Measurements from ENCODE around the gene TTC9C.

Gene TTC9C

DNA sequence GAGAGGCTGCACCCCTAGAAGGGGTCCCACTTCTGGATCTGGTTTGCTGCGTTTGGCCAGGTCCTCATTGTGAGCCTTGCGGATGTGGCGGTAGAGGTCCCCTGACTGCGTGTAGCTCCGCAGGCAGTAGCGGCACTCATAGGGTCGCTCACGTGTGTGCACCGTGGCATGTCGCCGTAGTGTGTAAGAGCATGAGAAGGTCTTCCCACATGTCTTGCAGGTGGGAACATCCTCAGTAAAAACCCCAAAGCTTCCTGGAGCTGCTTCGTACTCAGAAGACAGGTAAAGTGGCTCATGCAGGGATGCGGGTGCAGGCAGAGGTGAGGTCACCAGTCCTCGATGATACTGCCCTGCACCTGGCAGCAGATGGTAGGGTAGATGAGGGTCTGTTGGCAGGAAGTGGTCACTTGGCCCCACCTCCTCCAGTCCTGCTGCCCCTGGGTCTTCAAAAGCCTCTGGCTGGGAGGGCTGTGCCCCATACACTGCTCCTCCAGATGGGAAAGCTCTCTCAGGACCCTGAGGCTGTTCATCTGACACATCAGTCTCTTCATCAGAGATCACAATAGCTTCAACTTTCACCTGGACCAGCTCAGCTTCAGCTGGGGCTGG lies 24.0 kb downstream of the TTC9C start:
- no peak for DNase-seq (ENCODE audit: extremely low read depth, insufficient read length)
- no peaks in the 10 kb centered on the region for H3K27me3 ChIP-seq (replicated peaks; ENCODE audit: control insufficient read depth, insufficient read depth, low read length)
- TF ChIP-seq CTCF (IDR thresholded peaks at IDR 0.05; ENCODE audit: insufficient read depth, low read length, poor library complexity, severe bottlenecking): no peak
- no peak overlapping the region for H3K4me3 ChIP-seq (replicated peaks; ENCODE audit: low read depth, low read length)
- peaks cover 5% of the 10 kb centered on the region; the same call in 1 of the 2 replicates for H3K36me3 ChIP-seq (ENCODE audit: control insufficient read depth, insufficient read depth, low read length)

DNA sequence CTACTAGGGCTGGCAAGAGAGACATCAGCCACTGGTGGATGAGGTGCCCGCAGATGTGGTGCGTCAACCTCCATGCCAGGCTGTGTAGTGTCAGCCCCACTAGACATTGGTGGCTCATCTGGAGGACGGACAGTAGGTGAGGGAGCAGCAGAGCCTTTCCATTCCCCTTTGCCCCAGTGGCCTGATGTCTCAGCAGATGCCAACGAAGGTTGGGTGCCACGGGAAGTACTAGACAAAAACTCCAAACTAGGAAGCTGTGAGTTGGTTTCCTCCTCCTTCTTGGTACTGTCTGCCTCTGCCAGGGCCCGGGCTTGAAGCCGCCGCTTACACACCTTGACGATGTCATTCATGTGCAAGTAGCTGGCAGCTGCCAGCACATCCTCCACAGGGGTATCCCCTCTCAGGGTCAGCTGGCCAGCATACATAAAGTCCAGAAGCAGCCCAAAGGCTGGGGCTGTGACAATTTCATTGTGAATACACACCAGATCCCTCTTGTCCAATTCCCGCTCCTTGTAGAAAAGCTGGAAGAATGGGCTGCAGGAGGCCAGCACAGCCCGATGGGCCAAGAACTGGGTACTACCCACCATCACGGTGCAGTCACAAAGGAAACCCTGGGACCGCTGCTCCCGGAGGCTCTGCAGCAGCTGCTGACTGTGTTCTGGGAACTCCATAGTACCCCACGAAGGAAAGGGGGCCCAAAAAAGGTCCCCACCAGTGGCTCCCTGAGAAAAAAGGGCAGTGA lies 24.9 kb downstream of the TTC9C start:
- TF ChIP-seq CTCF (IDR thresholded peaks at IDR 0.05; ENCODE audit: insufficient read depth, low read length, poor library complexity, severe bottlenecking): no peak
- no peak for DNase-seq (ENCODE audit: extremely low read depth, insufficient read length)
- H3K36me3 ChIP-seq (ENCODE audit: control insufficient read depth, insufficient read depth, low read length): peaks cover 5% of the 10 kb centered on the region; the same call in 1 of the 2 replicates
- no peaks in the 10 kb centered on the region for H3K27me3 ChIP-seq (replicated peaks; ENCODE audit: control insufficient read depth, insufficient read depth, low read length)
- peak overlapping the region; percentile 64 for H3K4me3 ChIP-seq (replicated peaks; ENCODE audit: low read depth, low read length)

DNA sequence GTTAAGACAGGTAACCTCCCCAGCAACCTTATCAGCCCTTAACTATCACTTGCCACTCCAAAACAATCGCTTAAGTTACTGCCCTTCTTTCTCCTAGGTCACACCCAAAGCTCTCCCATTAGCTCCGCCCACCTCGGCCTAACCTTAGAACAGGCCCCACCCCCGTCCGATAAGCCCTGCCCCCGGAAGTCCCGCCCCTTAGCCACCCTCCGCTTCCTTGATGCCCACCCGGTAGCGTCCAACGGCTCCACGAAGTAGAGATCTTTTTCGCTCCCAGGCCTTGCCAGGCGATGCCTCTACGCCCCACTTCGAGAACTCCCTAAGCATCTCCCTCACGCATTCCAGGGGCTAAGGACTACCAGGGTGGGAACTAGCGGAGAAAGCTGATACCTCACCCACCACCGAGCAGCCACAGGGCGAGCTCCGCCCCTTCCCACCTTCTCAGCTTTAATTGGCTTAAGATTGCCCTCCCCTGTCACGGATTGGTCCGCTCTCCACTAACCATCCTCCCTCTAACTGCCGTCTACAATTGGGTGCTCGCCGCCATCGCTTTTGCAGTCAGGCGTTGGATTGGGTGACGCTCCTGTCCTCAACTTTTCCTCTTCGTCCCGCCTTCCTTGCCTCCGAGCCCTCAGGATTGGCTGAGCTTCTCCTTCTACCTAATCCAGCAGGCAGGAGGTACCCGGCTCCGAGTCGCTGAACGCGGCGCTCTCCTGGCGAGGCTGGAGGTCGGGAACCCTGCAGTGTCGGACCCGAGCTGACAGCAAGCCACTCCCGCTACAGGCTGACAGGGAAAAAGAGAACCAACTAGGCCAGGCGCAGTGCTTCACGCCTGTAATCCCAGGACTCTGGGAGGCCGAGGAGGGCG lies 25.7 kb downstream of the TTC9C start, which contains the start of gene ZBTB3:
Gene ZBTB3, minus strand, starts transcription at position 425 of the 868 bp plus-strand sequence. CDS start 496 bp downstream, outside the sequence.
- peaks cover 5% of the 10 kb centered on the region; the same call in 1 of the 2 replicates for H3K36me3 ChIP-seq (ENCODE audit: control insufficient read depth, insufficient read depth, low read length)
- H3K4me3 ChIP-seq (replicated peaks; ENCODE audit: low read depth, low read length): peak within 1 kb of the TSS; percentile 64
- TF ChIP-seq CTCF (IDR thresholded peaks at IDR 0.05; ENCODE audit: insufficient read depth, low read length, poor library complexity, severe bottlenecking): no peak

DNA sequence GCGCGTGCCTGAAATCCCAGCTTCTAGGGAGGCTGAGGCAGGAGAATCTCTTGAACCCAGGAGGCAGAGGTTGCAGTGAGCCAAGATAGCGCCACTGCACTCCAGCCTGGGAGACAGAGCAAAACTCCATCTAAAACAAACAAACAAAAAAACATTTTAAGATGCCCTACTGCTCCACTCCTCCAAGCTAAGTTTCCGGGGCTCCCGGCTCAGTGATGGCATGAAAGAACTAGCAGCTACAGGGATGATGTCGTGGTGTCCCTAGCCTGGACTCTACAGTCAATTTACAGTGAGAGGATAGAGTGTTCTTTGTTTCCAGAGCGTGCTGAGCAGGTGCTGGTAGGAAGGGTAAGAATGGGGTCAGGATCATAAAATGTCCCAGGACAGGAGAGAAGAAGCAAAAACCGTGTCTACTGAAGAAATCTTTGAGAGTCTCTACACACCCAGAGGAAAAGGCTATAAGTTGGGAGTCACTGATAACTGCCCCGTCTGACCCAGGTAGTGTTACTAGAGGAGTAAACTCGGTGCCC lies 26.9 kb downstream of the TTC9C start:
- no peak for TF ChIP-seq CTCF (IDR thresholded peaks at IDR 0.05; ENCODE audit: insufficient read depth, low read length, poor library complexity, severe bottlenecking)
- H3K4me3 ChIP-seq (replicated peaks; ENCODE audit: low read depth, low read length): no peak overlapping the region
- no peak for DNase-seq (ENCODE audit: extremely low read depth, insufficient read length)
- peaks cover 3% of the 10 kb centered on the region; the same call in 1 of the 2 replicates for H3K36me3 ChIP-seq (ENCODE audit: control insufficient read depth, insufficient read depth, low read length)
- no peaks in the 10 kb centered on the region for H3K27me3 ChIP-seq (replicated peaks; ENCODE audit: control insufficient read depth, insufficient read depth, low read length)

More for the DNA sequence above, 25.7 kb downstream of the TTC9C start, which contains the start of gene ZBTB3:
- H3K27me3 ChIP-seq (replicated peaks; ENCODE audit: control insufficient read depth, insufficient read depth, low read length): no peaks in the 10 kb centered on the region
- peak; percentile 95 for DNase-seq (ENCODE audit: extremely low read depth, insufficient read length)

Data from GM06990 (cell line).